GM12873 (cell line): Measurements from ENCODE around the gene RFX3.

Experiments
- TF ChIP-seq, protein P1 (sequence below): IDR thresholded peaks from 2 replicates; pipeline ENCODE4 v1.5.1; 2012; ENCODE audit warnings: low read depth, mild to moderate bottlenecking, moderate library complexity, low read length, control low read depth; ENCODE audit not compliant: insufficient read depth; ENCODE audit errors: missing control alignments

Gene RFX3

DNA sequence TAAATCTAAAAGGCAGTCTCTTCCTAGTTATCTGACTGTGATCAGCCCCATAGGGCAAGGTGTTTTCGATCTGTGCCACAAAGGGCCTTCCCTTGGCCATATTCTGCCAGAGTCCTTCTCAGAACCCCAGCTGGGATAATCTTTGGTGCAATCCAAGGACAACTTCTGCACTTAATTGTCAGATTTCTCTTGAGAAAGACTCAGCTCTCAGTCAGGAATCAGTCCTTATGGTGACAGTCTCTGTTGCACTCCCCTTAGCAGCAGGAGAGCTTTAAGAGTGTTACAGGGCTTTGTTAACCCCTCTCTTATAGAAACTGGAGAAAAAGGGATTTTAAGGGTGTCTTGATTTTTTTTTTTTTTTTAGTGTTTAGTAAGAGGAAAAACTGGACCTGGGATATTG, 15.4 kb upstream of the RFX3 start:
- TF ChIP-seq, protein P1, sequence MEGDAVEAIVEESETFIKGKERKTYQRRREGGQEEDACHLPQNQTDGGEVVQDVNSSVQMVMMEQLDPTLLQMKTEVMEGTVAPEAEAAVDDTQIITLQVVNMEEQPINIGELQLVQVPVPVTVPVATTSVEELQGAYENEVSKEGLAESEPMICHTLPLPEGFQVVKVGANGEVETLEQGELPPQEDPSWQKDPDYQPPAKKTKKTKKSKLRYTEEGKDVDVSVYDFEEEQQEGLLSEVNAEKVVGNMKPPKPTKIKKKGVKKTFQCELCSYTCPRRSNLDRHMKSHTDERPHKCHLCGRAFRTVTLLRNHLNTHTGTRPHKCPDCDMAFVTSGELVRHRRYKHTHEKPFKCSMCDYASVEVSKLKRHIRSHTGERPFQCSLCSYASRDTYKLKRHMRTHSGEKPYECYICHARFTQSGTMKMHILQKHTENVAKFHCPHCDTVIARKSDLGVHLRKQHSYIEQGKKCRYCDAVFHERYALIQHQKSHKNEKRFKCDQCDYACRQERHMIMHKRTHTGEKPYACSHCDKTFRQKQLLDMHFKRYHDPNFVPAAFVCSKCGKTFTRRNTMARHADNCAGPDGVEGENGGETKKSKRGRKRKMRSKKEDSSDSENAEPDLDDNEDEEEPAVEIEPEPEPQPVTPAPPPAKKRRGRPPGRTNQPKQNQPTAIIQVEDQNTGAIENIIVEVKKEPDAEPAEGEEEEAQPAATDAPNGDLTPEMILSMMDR, result no peak

DNA sequence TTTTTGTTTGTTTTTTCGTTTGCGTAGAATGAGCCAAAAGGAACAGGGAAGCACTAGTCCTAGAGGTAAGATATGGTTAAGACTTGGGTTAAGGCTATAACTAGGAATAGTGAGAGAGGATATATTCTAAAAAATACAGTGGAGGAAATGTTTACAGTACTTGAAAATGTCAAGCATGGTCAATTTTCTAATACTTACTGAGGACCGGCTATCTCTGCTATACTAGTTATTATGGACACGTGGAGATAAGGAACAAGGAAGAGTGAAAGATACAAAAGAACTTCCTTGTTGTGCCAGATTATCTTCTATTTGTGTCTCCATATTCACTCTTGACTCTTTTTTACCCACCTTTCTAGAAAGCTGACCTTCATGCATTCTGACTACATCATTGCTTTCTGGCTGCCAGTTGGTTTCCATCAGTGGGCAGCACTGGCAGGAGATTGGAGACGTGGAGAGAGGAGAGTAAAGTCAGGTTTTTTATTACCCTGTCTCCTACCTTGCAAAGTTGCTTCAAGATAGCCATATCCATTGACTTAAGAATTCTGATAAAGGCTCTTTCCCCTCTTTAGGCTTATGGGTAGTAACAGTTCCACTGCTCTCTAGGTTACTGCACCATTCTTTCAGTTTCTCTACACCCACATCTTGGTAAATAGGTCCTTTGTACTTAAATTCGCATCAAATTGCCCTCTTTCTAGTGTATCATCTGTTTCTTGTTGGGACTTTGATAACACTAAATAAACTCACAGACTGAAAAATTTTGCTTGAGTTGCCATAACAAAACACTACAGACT, 9.0 kb upstream of the RFX3 start:
- TF ChIP-seq, protein P1, result no peak

DNA sequence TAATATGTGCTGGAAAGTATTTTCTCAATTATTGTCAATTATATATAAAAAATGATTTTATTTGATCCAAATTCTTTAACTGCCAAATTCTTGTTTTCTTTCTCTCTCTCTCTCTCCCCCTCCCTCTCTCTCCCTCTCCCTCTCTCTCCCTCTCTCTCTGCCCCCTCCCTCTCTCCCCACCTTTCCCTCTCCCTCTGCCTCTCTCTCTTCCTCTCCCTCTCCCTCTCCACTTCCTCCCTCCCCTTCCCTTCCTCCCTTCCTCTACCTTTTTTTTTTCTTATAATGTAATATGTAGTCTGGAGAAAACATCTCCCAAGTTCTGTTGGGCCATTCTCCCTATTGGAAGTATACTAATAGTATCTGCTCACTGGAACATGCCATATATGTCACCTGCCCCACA, 6.4 kb upstream of the RFX3 start:
- TF ChIP-seq, protein P1, result no peak

DNA sequence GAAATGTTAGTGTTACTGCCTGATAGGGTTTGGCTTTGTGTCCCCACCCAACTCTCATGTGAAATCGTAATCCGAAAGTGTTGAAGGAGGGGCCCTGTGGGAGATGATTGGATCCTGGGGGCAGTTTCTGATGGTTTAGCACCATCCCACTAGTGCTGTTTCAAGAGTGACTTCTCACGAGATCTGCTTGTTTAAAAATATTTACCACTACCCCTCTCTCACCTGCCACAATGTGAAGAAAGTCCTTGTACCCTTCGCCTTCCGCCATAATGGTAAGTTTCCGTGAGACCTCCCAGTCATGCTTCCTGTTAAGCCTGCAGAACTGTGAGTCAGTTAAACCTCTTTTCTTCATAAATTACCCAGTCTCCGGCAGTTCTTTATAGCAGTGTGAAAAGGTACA, 2.6 kb upstream of the RFX3 start:
- TF ChIP-seq, protein P1, result no peak

DNA sequence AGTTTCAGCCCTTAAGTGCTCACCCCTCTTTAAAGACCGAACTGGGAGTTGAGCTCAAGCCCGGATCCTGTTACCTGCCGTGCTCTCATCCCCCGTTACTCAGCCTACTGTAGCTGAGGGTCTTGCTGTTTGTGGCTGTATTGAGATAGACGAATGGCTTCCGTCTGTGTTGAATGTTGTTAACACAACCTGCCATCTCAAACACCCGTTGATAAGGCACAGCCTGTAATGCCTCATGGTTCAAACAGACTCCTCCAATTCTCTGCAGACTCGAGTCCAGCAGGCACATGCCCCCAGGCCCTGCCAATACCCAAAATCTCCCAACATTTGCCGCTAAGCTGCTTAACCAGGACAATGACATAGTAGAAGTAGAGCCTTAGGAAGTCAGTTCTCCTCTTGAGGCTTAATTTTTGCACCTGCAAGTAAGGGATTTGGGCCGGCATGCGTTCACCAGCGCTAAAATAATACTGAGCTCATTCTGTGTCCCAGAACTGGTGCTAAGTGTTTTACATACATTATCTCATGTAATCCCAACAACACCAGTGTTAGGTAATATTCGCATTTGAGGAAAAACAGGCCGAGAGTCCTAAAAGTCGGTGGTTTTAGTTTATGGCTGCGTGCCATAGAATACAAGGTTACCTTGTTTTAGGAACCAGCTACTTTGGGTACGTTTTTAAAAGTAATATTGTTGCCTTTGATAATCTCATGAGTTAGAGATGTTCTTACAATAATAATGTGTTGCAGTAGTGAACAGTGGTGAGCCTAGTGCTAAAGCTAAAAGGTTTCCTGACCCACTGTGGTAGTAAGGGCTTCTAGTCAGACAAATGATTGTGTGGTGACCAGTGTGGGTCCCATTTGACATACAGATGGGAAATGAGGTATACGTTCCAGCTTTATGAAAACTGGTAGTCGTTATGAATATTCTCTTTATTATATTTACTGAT, 1.5 kb upstream of the RFX3 start:
- TF ChIP-seq, protein P1, result no peak

DNA sequence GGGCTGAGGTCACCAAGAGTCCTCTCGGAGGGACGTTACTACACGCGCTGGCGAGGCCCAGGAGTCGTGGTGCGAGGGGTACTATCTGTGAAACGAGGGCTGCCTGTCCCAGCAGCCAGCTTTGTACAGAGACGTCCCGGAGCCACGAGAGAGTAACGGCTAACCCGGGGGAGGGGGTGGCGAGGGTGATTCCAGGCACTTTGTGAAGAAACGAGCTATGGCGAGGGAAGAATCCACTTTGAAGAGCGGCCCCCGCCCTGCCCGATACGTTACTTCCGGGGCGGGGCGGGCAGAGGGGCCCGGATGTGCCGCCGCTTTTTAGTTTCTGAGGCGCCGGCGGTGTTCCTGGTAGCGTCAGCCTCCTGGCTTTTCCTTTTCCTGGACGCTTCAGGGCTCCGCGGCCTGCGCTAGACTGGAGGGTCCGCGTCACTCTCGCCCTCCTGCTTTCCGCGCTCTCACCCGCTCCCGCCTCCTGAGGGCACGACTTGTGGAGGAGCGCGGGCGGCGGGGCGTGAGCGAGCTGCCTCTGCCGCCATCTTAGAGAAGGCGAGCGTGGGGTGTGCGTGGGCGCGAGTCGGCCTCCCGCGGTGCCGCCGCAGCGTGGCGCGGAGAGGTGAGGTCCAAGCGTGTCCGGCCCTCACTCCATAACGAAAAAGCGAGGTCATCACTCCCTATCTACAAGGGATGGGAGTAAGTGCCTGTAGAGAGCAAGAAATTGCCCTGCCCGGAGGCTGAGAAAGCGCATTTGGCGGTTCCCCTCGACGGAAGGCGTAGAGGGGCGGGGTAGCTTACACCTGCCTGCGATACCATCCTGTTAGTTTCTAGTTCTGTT, 580 bp upstream of the RFX3 start:
- TF ChIP-seq, protein P1, result no peak
